ENCODE measurements around the gene N4BP3. TPM values are rescaled to one million over a fixed set of nuclear protein-coding genes. Genes with fewer than 3 reads are reported as not detected.
"Not testable (repeated sequence)": the region's sequence is repeated elsewhere in the genome, so short reads cannot be mapped to it uniquely, and the experiment has no call there.

N4BP3 gene
- total and polyA plus RNA-seq, 2 experiments from 2014 or later = 0.09 to 0.32 TPM

DNA sequence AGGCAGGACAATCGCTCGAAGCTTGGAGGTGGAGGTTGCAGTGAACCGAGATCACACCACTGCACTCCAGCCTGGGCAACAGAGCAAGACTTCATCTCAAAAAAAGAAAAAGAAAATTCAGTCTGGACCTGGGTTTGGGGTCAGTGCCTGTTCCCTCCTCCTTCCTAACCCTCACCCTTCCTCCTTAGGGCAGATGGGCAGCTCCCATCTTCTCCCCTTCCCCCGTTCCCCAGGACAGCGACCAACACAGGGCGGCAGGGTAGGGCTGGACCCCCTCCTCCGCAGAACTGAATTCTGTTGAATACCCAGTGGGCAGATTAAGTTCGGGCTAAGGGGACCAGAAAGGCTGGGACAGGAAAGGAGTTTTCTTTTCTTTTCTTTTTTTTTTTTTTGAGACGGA is 16.0 kb downstream of the N4BP3 start:
- Histone ChIP-seq H2AFZ (no peak overlapping the region), H3K4me2 (ENCODE audit: unreplicated experiment) (no peak overlapping the region), H3K4me3 (no peak overlapping the region), H3K27me3 (replicated peaks; ENCODE audit: insufficient read depth) (no peaks in the 10 kb centered on the region), H3K9ac (no peak overlapping the region), H3K9me2 (ENCODE audit: insufficient read depth) (no peaks in the 10 kb centered on the region), H3K79me2 (ENCODE audit: insufficient read depth) (peaks cover 11% of the 10 kb centered on the region; the same call in 1 of the 2 replicates), H4K20me1 (ENCODE audit: insufficient read depth) (no peaks in the 10 kb centered on the region), H3F3A (ENCODE audit: insufficient read depth) (no peaks in the 10 kb centered on the region), H3K4me1 (ENCODE audit: insufficient read depth) (no peaks in the 10 kb centered on the region), H3K27ac (no peak overlapping the region), H3K9me3 (ENCODE audit: low read depth) (no peaks in the 10 kb centered on the region), H3K36me3 (ENCODE audit: low read depth) (no peaks in the 10 kb centered on the region; the same call in 1 of the 2 replicates)
- 92 to 93% methylated on average over 8 to 9 of the region's 9 CpGs for WGBS, 2 experiments (ENCODE audit: low coverage in 1 of 2, low lambda C conversion rate in 2 of 2, missing lambda C conversion rate in 2 of 2)
- DNase-seq = no peak
- TF ChIP-seq EZH2phosphoT487 (IDR thresholded peaks at IDR 0.05; ENCODE audit: insufficient read depth, low read depth) (no peak), EZH2 (IDR thresholded peaks at IDR 0.05; ENCODE audit: insufficient read depth, poor library complexity, severe bottlenecking) (no peak)
- in situ Hi-C loops (cut with MboI) = no loop called here

DNA sequence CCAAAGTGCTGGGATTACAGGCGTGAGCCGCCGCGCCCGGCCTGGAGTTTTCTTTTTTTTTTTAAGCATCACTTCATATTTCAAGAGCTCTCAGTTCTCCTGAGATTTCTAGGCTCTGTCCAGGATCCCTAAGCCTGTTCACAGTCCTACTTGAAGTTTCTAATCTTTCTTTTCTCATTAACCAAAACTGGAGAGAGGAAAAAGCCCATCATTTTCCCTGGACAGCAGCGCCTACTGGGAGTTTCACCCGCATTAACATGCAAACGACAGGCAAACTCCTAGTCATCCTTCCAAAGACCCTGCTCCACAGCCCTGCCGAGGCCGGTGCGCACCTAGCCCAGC is 16.9 kb downstream of the N4BP3 start:
- in situ Hi-C loops (cut with MboI); H3K9me3 ChIP-seq (ENCODE audit: low read depth): not testable (repeated sequence)
- 1 to 3% methylated on average over 11 of the region's 11 CpGs for WGBS, 2 experiments (ENCODE audit: low coverage in 1 of 2, low lambda C conversion rate in 2 of 2, missing lambda C conversion rate in 2 of 2)

DNA sequence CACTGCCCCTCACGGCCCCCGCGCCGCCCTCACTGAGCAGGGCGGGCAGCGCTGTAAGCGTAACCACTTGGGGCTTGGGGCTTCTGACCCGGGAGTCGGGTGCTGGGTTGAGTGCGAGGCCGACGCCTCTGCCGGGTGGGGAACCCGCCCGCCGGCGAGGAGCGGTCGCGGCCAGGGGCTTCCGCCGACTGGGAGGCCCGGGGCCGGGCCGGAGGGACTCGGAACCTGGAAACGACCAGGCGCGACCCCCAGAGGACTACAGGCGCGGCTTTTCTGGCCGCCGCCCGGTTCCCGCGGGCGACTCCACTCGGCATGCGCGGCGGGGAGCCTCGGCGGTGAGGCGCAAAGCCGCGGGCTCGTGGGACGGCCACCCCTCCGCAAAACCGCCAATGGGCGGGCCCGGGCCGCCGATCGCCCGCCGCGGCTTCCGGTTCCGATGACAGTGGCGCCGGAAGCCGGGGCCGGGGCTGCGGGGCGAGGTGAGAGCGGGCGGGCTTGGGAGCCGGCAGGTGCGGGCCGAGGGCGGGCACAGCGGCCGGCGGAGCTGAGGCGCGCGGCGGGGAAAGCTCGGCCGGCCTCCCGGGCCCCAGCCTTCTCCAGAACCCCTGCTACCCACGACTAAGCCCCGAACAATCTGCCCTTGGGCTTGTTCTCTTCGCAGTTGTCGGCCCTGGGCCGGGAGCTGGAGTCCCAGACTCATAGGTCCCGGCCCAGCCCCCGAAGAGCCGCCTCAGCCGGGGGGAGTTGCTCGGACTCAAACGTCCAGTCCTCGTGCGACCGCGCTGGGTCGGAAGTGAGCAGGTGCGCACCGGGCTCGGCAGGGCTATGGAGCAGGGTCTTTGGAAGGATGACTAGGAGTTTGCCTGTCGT is 17.5 kb downstream of the N4BP3 start, which contains the start of gene RMND5B:
TSS of gene RMND5B (plus strand) at position 439 of the 870 bp plus-strand sequence. CDS start 7,106 bp downstream, outside the sequence.
- H3K4me2 ChIP-seq (ENCODE audit: unreplicated experiment) = peak within 1 kb of the TSS; percentile 90

More for the DNA sequence above, 16.9 kb downstream of the N4BP3 start:
- not testable (repeated sequence) for H4K20me1 ChIP-seq (ENCODE audit: insufficient read depth); H3K27me3 ChIP-seq (replicated peaks; ENCODE audit: insufficient read depth); H3F3A ChIP-seq (ENCODE audit: insufficient read depth); DNase-seq; H3K4me1 ChIP-seq (ENCODE audit: insufficient read depth); H3K36me3 ChIP-seq (ENCODE audit: low read depth); H3K9me2 ChIP-seq (ENCODE audit: insufficient read depth)
- H3K9ac ChIP-seq = peak overlapping the region; percentile 82
- H3K4me3 ChIP-seq = peak overlapping the region; percentile 96
- H2AFZ ChIP-seq = peak overlapping the region; percentile 88
- peak overlapping the region; percentile 56 for H3K27ac ChIP-seq
- H3K79me2 ChIP-seq (ENCODE audit: insufficient read depth) = peaks cover 11% of the 10 kb centered on the region; the same call in 1 of the 2 replicates
- H3K4me2 ChIP-seq (ENCODE audit: unreplicated experiment) = peak overlapping the region; percentile 77

DNA sequence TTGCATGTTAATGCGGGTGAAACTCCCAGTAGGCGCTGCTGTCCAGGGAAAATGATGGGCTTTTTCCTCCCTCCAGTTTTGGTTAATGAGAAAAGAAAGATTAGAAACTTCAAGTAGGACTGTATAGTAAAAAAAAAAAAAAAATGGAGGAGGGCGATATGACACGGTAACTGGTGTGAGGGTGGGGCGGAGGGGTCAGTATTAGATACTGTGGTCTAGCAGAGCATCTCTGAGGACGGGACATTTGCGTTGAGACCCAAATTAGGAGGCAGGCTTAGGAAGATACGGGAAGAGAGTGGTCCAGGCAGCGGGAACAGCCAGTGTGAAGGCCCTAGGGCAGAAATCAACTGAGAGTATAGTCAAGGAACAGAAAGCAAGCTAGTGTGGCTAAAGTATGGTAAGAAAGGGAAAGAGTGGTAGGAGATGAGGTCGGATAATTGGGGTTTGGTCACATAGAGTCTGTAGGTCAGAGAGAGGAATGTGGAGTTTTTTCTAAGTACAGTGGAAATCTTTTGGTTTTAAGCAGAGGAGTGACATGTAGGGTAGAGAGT is 18.2 kb downstream of the N4BP3 start:
- H3K27me3 ChIP-seq (replicated peaks; ENCODE audit: insufficient read depth) = no peaks in the 10 kb centered on the region
- TF ChIP-seq EZH2 (IDR thresholded peaks at IDR 0.05; ENCODE audit: insufficient read depth, poor library complexity, severe bottlenecking) (no peak), EZH2phosphoT487 (IDR thresholded peaks at IDR 0.05; ENCODE audit: insufficient read depth, low read depth) (no peak)
- H3F3A ChIP-seq (ENCODE audit: insufficient read depth) = no peaks in the 10 kb centered on the region
- H3K27ac ChIP-seq = peak overlapping the region; percentile 35; the same call in 1 of the 2 replicates
- no peaks in the 10 kb centered on the region for H3K9me3 ChIP-seq (ENCODE audit: low read depth)
- H3K4me3 ChIP-seq = peak overlapping the region; percentile 96
- peaks cover 11% of the 10 kb centered on the region; the same call in 1 of the 2 replicates for H3K79me2 ChIP-seq (ENCODE audit: insufficient read depth)
- DNase-seq = peak; percentile 20
- no peaks in the 10 kb centered on the region for H3K9me2 ChIP-seq (ENCODE audit: insufficient read depth)
- in situ Hi-C loops (cut with MboI) = no loop called here
- peak overlapping the region; percentile 88 for H2AFZ ChIP-seq
- H3K9ac ChIP-seq = peak overlapping the region; percentile 82
- no peaks in the 10 kb centered on the region; the same call in 1 of the 2 replicates for H3K36me3 ChIP-seq (ENCODE audit: low read depth)
- peak overlapping the region; percentile 90 for H3K4me2 ChIP-seq (ENCODE audit: unreplicated experiment)
- 18% methylated on average over 10 of the region's 10 CpGs for WGBS, 2 experiments (ENCODE audit: low coverage in 1 of 2, low lambda C conversion rate in 2 of 2, missing lambda C conversion rate in 2 of 2)
- no peaks in the 10 kb centered on the region for H3K4me1 ChIP-seq (ENCODE audit: insufficient read depth)
- no peaks in the 10 kb centered on the region for H4K20me1 ChIP-seq (ENCODE audit: insufficient read depth)

More for the DNA sequence above, 17.5 kb downstream of the N4BP3 start, which contains the start of gene RMND5B:
- DNase-seq = peak; percentile 90
- no peaks in the 10 kb centered on the region for H3K4me1 ChIP-seq (ENCODE audit: insufficient read depth)
- H3F3A ChIP-seq (ENCODE audit: insufficient read depth) = no peaks in the 10 kb centered on the region
- no peaks in the 10 kb centered on the region for H4K20me1 ChIP-seq (ENCODE audit: insufficient read depth)
- H3K4me3 ChIP-seq = peak within 1 kb of the TSS; percentile 96
- in situ Hi-C loops (cut with MboI) = no loop called here
- H3K9me2 ChIP-seq (ENCODE audit: insufficient read depth) = no peaks in the 10 kb centered on the region
- peaks cover 11% of the 10 kb centered on the region; the same call in 1 of the 2 replicates for H3K79me2 ChIP-seq (ENCODE audit: insufficient read depth)
- H3K27ac ChIP-seq = peak within 1 kb of the TSS; percentile 56
- no peaks in the 10 kb centered on the region for H3K9me3 ChIP-seq (ENCODE audit: low read depth)
- WGBS, 2 experiments (ENCODE audit: low coverage in 1 of 2, low lambda C conversion rate in 2 of 2, missing lambda C conversion rate in 2 of 2) = 1% methylated on average over 69 to 72 of the region's 102 CpGs
- H3K9ac ChIP-seq = peak within 1 kb of the TSS; percentile 82
- H2AFZ ChIP-seq = peak within 1 kb of the TSS; percentile 88
- TF ChIP-seq EZH2 (IDR thresholded peaks at IDR 0.05; ENCODE audit: insufficient read depth, poor library complexity, severe bottlenecking) (no peak), EZH2phosphoT487 (IDR thresholded peaks at IDR 0.05; ENCODE audit: insufficient read depth, low read depth) (no peak)
- H3K27me3 ChIP-seq (replicated peaks; ENCODE audit: insufficient read depth) = no peaks in the 10 kb centered on the region
- no peaks in the 10 kb centered on the region; the same call in 1 of the 2 replicates for H3K36me3 ChIP-seq (ENCODE audit: low read depth)

All from GM23248 (cell line).